HG02623 (cell line): Measurements from ENCODE around the gene SLC6A6.

ENCODE experiments used
- ATAC-seq: cut with Tn5 transposase; IDR thresholded peaks from one replicate; pipeline ENCODE4 v1.9.1; 2021; ENCODE audit warnings: moderate library complexity; ENCODE audit not compliant: unreplicated experiment

The SLC6A6 gene

GRCh38 chr3:14451844-14452739 lies 49.7 kb downstream of the SLC6A6 start:
- ATAC-seq: no peak

GRCh38 chr3:14452740-14453710 lies 50.6 kb downstream of the SLC6A6 start:
- no peak for ATAC-seq

- no peak for ATAC-seq
These were observed 51.7 kb downstream of the SLC6A6 start for GRCh38 chr3:14453876-14454638.

GRCh38 chr3:14454639-14455310 lies 52.4 kb downstream of the SLC6A6 start:
- ATAC-seq: no peak

- ATAC-seq: no peak
These were observed 53.3 kb downstream of the SLC6A6 start for GRCh38 chr3:14455571-14456317.

GRCh38 chr3:14456794-14457193 lies 54.4 kb downstream of the SLC6A6 start:
- ATAC-seq: no peak

GRCh38 chr3:14457481-14457880 lies 55.1 kb downstream of the SLC6A6 start:
- ATAC-seq: no peak

- ATAC-seq: no peak
These were observed 55.6 kb downstream of the SLC6A6 start for GRCh38 chr3:14457999-14458398.

GRCh38 chr3:14458434-14459275 lies 56.2 kb downstream of the SLC6A6 start:
- ATAC-seq: no peak

GRCh38 chr3:14459384-14459783 lies 57.0 kb downstream of the SLC6A6 start:
- ATAC-seq: no peak

- ATAC-seq: no peak
These were observed 57.4 kb downstream of the SLC6A6 start for GRCh38 chr3:14459787-14460186.

GRCh38 chr3:14460342-14461005 lies 58.1 kb downstream of the SLC6A6 start:
- no peak for ATAC-seq

- ATAC-seq: no peak
These were observed 58.8 kb downstream of the SLC6A6 start for GRCh38 chr3:14461006-14461747.

GRCh38 chr3:14461748-14462324 lies 59.4 kb downstream of the SLC6A6 start:
- ATAC-seq: peak; percentile 46

- no peak for ATAC-seq
These were observed 60.3 kb downstream of the SLC6A6 start for GRCh38 chr3:14462738-14463137.

- no peak for ATAC-seq
These were observed 61.1 kb downstream of the SLC6A6 start for GRCh38 chr3:14463330-14464140.
